Right kidney (tissue), 9 donors: ENCODE data around the gene LCE3E.
"Not testable (repeated sequence)": the region's sequence is repeated elsewhere in the genome, so short reads cannot be mapped to it uniquely, and the experiment has no call there.

ENCODE experiments used
- DNase-seq: peaks from one replicate; pipeline ENCODE4 v3.0.0-alpha.2; 2016
- long read RNA-seq, 8 donors: transcript quantifications; one replicate each; lab custom pipeline, GENCODE V29; 2026

The LCE3E gene
- long read RNA-seq, donor 1 = 0 reads
- long read RNA-seq, donor 2 = 0 reads
- long read RNA-seq, donor 3 = 0 reads
- long read RNA-seq, donor 4 = 0 reads
- long read RNA-seq, donor 5 = 0 reads
- long read RNA-seq, donor 6 = 0 reads
- long read RNA-seq, donor 7 = 0 reads
- long read RNA-seq, donor 8 = 0 reads

- no peak for DNase-seq
Observed at GRCh38 chr1:152566681-152567080, at the start of gene LCE3E. Gene LCE3E (minus strand): TSS chr1:152566780. CDS start chr1:152566208, 572 bp downstream.

- DNase-seq = no peak
Observed at GRCh38 chr1:152613511-152613910, 46.9 kb upstream of the LCE3E start, which contains the start of gene LCE3B. Gene LCE3B (plus strand): TSS chr1:152613811. CDS start chr1:152613811, 0 bp downstream.

- DNase-seq = no peak
Observed at GRCh38 chr1:152599934-152600333, 33.4 kb upstream of the LCE3E start, which contains the start of gene LCE3C. Gene LCE3C (plus strand): TSS chr1:152600234. CDS start chr1:152600732, 498 bp downstream.

GRCh38 chr1:152596986-152597385 is 30.4 kb upstream of the LCE3E start:
- no peak for DNase-seq

- DNase-seq = no peak
Observed at GRCh38 chr1:152585586-152585985, 19.0 kb upstream of the LCE3E start.

- no peak for DNase-seq
Observed at GRCh38 chr1:152582647-152583046, 16.1 kb upstream of the LCE3E start.

- no peak for DNase-seq
Observed at GRCh38 chr1:152580433-152580832, 13.9 kb upstream of the LCE3E start, which contains the start of gene LCE3D. Gene LCE3D (minus strand): TSS chr1:152580516. CDS start chr1:152579936, 580 bp downstream.

GRCh38 chr1:152579526-152579925 is 12.9 kb upstream of the LCE3E start:
- not testable (repeated sequence) for DNase-seq

GRCh38 chr1:152577168-152577567 is 10.6 kb upstream of the LCE3E start:
- no peak for DNase-seq

GRCh38 chr1:152565535-152566215 is 905 bp downstream of the LCE3E start:
- DNase-seq = no peak

- DNase-seq = no peak
Observed at GRCh38 chr1:152565115-152565514, 1.5 kb downstream of the LCE3E start.

GRCh38 chr1:152548358-152548757 is 18.2 kb downstream of the LCE3E start:
- not testable (repeated sequence) for DNase-seq

- DNase-seq = no peak
Observed at GRCh38 chr1:152546704-152547103, 19.9 kb downstream of the LCE3E start.

- DNase-seq = no peak
Observed at GRCh38 chr1:152543820-152544219, 22.8 kb downstream of the LCE3E start.

GRCh38 chr1:152539901-152540300 is 26.7 kb downstream of the LCE3E start:
- no peak for DNase-seq

GRCh38 chr1:152537496-152537895 is 29.1 kb downstream of the LCE3E start:
- DNase-seq = no peak

- no peak for DNase-seq
Observed at GRCh38 chr1:152535774-152536173, 30.8 kb downstream of the LCE3E start.

- no peak for DNase-seq
Observed at GRCh38 chr1:152533327-152533938, 33.1 kb downstream of the LCE3E start.

GRCh38 chr1:152525080-152525641 is 41.4 kb downstream of the LCE3E start:
- no peak for DNase-seq

- DNase-seq = no peak
Observed at GRCh38 chr1:152520561-152521090, 46.0 kb downstream of the LCE3E start.

GRCh38 chr1:152519851-152520250 is 46.7 kb downstream of the LCE3E start:
- no peak for DNase-seq

GRCh38 chr1:152517237-152517811 is 49.3 kb downstream of the LCE3E start:
- no peak for DNase-seq
